ENCODE data around the gene ENTPD5. TPM values are rescaled to one million over a fixed set of nuclear protein-coding genes. Genes with fewer than 3 reads are reported as not detected.

The ENTPD5 gene
- total and polyA plus RNA-seq, 12 donors = 3.8 to 10.0 (median 7.9) TPM

DNA sequence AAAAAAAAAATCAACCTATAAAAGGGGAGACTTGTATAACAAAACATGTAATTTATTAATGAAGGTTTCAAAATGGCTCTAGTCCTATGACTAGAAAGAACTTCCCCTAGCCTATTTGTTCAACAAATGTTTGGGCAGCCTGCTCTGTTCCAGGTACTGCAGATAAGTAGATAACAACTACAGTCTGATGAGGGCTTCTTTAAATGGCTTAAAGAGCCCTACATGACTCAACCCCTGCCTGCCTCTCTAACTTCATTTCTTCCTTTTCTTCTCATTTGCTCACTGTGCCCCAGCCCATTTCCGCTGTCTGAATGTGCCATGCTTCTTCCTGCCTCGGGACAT is 43.7 kb upstream of the ENTPD5 start:
- intact Hi-C loops (cut with DNase I) = no loop called here
- no peak overlapping the region for H3K27ac ChIP-seq
- H3K4me3 ChIP-seq = no peak overlapping the region
- no peaks in the 10 kb centered on the region for H3K4me1 ChIP-seq
- peaks cover 0 to 100% (median 74%) of the 10 kb centered on the region in 9 donors for H3K36me3 ChIP-seq
- H3K27me3 ChIP-seq = no peaks in the 10 kb centered on the region
- WGBS, 2 donors = 94 to 96% methylated on average over 2 of the region's 2 CpGs
- H3K9me3 ChIP-seq = no peaks in the 10 kb centered on the region
- ATAC-seq (no peak), DNase-seq (no peak)
- TF ChIP-seq, protein P1, sequence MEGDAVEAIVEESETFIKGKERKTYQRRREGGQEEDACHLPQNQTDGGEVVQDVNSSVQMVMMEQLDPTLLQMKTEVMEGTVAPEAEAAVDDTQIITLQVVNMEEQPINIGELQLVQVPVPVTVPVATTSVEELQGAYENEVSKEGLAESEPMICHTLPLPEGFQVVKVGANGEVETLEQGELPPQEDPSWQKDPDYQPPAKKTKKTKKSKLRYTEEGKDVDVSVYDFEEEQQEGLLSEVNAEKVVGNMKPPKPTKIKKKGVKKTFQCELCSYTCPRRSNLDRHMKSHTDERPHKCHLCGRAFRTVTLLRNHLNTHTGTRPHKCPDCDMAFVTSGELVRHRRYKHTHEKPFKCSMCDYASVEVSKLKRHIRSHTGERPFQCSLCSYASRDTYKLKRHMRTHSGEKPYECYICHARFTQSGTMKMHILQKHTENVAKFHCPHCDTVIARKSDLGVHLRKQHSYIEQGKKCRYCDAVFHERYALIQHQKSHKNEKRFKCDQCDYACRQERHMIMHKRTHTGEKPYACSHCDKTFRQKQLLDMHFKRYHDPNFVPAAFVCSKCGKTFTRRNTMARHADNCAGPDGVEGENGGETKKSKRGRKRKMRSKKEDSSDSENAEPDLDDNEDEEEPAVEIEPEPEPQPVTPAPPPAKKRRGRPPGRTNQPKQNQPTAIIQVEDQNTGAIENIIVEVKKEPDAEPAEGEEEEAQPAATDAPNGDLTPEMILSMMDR (IDR thresholded peaks at IDR 0.05) = no peak

DNA sequence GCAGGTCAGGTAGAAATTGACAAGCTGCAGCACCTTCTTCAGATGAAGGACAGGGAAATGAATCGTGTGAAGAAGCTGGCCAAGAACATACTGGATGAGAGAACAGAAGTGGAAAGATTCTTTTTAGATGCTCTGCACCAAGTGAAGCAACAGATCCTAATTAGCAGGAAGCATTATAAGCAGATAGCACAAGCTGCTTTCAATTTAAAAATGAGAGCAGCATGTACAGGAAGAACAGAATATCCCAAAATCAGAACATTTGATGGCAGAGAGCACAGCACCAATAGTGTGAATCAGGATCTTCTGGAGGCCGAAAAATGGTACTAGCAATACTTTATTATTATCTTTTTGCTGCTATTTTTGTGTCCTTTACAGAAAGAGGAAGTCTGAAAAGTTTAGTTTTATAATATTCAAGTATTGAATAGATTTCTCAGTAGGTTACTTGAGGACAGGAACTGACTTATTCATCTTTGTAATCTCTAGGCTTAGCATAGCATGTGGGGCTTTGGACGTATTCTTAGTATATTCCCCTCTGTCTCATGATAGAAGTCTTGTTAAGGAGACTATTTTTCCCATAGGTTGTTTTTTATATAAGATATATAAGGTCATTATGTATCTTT is 30.9 kb upstream of the ENTPD5 start:
- WGBS, 2 donors = 74 to 83% methylated on average over 3 of the region's 3 CpGs
- intact Hi-C loops (cut with DNase I) = no loop called here
- H3K4me1 ChIP-seq = no peaks in the 10 kb centered on the region
- H3K9me3 ChIP-seq = no peaks in the 10 kb centered on the region
- ATAC-seq (no peak), DNase-seq (no peak)
- H3K36me3 ChIP-seq = peaks cover 0 to 34% (median 4%) of the 10 kb centered on the region in 9 donors
- no peaks in the 10 kb centered on the region for H3K27me3 ChIP-seq
- no peak overlapping the region for H3K27ac ChIP-seq
- TF ChIP-seq, protein P1 (IDR thresholded peaks at IDR 0.05) = no peak
- no peak overlapping the region for H3K4me3 ChIP-seq

DNA sequence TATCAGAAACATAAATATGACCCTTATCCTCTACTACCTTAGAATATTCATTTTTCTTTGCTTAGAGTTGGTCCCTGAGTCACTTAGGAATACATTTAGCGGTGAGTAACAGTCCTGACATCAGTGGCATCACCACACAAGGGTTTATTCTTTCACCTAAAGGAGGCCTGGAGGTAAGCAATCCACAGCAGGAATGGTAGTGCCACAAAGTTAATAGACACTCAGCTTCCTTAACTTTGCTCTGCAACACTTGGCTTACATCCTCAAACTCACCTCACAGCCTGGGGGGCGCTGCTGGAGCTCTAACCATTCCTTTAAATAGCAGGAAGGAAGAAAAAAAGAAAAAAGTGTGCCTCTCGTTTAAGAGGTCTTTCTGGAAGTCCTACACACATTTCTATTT is 29.2 kb upstream of the ENTPD5 start:
- no peak overlapping the region for H3K27ac ChIP-seq
- 64% methylated on average over 3 of the region's 3 CpGs for WGBS, 2 donors

DNA sequence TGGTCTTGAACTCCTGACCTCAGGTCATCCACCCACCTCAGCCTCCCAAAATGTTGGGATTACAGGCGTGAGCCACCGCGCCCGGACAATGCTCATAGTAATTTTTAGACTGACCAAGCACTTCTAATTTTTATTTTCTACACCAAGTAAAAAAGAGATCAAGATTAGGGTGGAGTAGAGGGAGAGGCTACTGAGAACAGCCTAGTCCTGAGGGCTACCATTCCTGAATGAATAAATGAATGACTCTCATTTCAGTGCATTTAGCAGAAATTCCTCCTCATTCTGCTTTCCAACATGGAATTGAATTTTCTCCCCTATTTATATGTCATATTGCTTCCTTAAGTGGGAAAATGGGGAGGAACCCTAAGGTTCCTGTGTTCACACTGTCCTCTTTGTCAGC is 26.4 kb upstream of the ENTPD5 start:
- no peak overlapping the region for H3K4me3 ChIP-seq
- ATAC-seq = no peak
- H3K36me3 ChIP-seq = peaks cover 0 to 39% (median 4%) of the 10 kb centered on the region in 9 donors
- TF ChIP-seq, protein P1 (IDR thresholded peaks at IDR 0.05) = no peak
- no peak overlapping the region for H3K27ac ChIP-seq
- no peak for DNase-seq
- H3K4me1 ChIP-seq = no peaks in the 10 kb centered on the region
- no peaks in the 10 kb centered on the region for H3K9me3 ChIP-seq
- WGBS, 2 donors = 99% methylated on average over 4 of the region's 4 CpGs
- no peaks in the 10 kb centered on the region for H3K27me3 ChIP-seq
- intact Hi-C loops (cut with DNase I) = no loop called here

More for the DNA sequence above, 29.2 kb upstream of the ENTPD5 start:
- no peaks in the 10 kb centered on the region for H3K27me3 ChIP-seq
- DNase-seq (no peak), ATAC-seq (no peak)
- intact Hi-C loops (cut with DNase I) = no loop called here
- H3K4me3 ChIP-seq = no peak overlapping the region
- H3K36me3 ChIP-seq = peaks cover 0 to 33% (median 4%) of the 10 kb centered on the region in 9 donors
- no peaks in the 10 kb centered on the region for H3K9me3 ChIP-seq
- no peaks in the 10 kb centered on the region for H3K4me1 ChIP-seq
- TF ChIP-seq, protein P1 (IDR thresholded peaks at IDR 0.05) = no peak

All from heart right ventricle (tissue), 16 donors.